22Rv1 (cell line): Measurements from ENCODE around the gene HDLBP.

Experiments used
- ZFX ChIP-seq: fragments of 450-650 bp; IDR thresholded peaks from 2 replicates; pipeline ENCODE4 v1.6.1; 2017; ENCODE audit warnings: antibody characterized with exemption, borderline replicate concordance
- TF ChIP-seq, protein P1 (sequence below): fragments of 450-650 bp; IDR thresholded peaks from 2 replicates; pipeline ENCODE4 v1.5.1; 2017; ENCODE audit warnings: mild to moderate bottlenecking

DNA sequence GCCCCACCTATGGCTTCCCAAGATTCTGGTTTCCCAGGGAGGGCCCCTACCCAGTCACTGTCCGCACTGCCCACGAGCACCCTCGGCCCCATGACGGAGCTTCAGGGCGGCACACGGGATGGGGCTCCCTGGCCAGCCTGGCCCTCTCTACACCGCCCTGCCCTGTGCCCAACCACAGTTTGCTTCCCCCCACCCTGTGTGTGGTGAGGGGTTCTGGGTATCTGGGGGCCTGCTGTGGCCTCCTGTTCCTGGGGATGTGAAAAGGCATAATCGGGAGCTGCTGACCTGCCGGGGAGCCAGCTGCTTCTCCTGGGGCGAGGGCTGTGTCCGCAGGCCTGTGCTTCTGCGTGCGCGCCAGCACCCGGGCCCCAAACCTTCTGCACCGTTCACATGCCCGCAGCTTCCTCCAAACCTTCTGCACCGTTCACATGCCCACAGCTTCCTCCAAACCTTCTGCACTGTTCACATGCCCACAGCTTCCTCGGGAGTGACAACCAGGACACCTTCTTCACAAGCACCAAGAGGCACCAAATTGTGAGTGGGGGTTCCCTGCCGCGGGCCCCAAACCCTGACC, 114.6 kb downstream of the HDLBP start:
- TF ChIP-seq, protein P1, sequence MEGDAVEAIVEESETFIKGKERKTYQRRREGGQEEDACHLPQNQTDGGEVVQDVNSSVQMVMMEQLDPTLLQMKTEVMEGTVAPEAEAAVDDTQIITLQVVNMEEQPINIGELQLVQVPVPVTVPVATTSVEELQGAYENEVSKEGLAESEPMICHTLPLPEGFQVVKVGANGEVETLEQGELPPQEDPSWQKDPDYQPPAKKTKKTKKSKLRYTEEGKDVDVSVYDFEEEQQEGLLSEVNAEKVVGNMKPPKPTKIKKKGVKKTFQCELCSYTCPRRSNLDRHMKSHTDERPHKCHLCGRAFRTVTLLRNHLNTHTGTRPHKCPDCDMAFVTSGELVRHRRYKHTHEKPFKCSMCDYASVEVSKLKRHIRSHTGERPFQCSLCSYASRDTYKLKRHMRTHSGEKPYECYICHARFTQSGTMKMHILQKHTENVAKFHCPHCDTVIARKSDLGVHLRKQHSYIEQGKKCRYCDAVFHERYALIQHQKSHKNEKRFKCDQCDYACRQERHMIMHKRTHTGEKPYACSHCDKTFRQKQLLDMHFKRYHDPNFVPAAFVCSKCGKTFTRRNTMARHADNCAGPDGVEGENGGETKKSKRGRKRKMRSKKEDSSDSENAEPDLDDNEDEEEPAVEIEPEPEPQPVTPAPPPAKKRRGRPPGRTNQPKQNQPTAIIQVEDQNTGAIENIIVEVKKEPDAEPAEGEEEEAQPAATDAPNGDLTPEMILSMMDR = no peak
- no peak for TF ChIP-seq ZFX
